Neural cell (in vitro differentiated cells): ENCODE measurements around the gene CACTIN.

Source experiments
- POLR2AphosphoS5 ChIP-seq: IDR thresholded peaks from 2 replicates; pipeline ENCODE4 v1.6.1; 2012
- RAD21 ChIP-seq: fragments of 450-650 bp; conservative IDR thresholded peaks from 2 replicates; pipeline ENCODE4 v1.6.1; 2014; ENCODE audit warnings: antibody characterized with exemption, mild to moderate bottlenecking, moderate library complexity
- TAF1 ChIP-seq: IDR thresholded peaks from 2 replicates; pipeline ENCODE4 v1.6.1; 2012; ENCODE audit warnings: low read depth
- TF ChIP-seq, protein P1 (sequence below): fragments of 450-650 bp; IDR thresholded peaks from 2 replicates; pipeline ENCODE4 v1.5.1; 2014; ENCODE audit warnings: antibody characterized with exemption, mild to moderate bottlenecking, moderate library complexity; ENCODE audit not compliant: poor library complexity, severe bottlenecking

DNA sequence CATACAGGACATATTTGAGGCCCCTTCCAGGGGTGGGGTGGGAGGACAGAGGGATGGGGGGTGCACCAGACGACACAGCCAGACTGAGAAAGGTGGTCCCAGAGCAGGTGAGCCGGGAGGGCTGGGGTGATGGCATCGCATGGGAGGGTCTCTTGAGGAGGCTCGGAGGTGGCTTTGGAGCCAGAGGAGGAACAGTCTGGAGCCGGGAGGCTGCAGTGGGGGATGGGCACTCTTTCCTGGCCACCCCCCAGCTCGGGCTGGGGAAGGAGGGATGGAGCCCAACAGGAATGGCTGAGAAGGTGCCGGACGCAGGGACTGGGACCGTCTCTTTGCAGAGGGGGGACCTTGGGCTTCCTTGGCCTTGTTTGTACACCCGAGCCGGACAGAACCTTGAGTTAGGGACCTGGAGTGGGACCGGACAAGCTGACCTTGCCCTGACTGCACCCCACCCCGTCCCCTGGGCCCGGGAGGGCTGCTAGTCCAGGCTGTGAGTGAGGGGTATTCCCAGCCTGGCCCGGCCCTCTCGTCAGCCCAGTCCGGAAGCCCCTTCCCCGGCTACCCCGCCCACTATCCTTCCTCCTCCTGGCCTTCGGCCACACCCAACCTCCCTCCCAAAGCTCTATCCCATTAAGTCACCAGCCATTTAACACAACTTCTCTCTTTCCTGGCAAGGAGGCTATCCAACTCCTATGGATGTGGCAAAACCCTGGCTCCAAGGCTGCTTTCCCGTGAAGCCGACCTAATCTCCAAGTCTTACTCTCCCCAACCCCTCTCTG is 19.1 kb downstream of the CACTIN start:
- TF ChIP-seq, protein P1, sequence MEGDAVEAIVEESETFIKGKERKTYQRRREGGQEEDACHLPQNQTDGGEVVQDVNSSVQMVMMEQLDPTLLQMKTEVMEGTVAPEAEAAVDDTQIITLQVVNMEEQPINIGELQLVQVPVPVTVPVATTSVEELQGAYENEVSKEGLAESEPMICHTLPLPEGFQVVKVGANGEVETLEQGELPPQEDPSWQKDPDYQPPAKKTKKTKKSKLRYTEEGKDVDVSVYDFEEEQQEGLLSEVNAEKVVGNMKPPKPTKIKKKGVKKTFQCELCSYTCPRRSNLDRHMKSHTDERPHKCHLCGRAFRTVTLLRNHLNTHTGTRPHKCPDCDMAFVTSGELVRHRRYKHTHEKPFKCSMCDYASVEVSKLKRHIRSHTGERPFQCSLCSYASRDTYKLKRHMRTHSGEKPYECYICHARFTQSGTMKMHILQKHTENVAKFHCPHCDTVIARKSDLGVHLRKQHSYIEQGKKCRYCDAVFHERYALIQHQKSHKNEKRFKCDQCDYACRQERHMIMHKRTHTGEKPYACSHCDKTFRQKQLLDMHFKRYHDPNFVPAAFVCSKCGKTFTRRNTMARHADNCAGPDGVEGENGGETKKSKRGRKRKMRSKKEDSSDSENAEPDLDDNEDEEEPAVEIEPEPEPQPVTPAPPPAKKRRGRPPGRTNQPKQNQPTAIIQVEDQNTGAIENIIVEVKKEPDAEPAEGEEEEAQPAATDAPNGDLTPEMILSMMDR = no peak
- TF ChIP-seq TAF1 = no peak
- no peak for TF ChIP-seq POLR2AphosphoS5
- no peak for TF ChIP-seq RAD21
